Thyroid gland (tissue), 4 donors: Measurements from ENCODE around the gene BCL7C. TPM values are rescaled to one million over a fixed set of nuclear protein-coding genes. Genes with fewer than 3 reads are reported as not detected.

Source experiments
- DNase-seq, 2 donors: peaks; one replicate each; pipeline ENCODE4 v3.0.0-alpha.2; 2019
- H3K27ac ChIP-seq, 3 donors: fragments of 200-600 bp; sonication (generic); 1 replicate in 2 of 3; 2 replicates in 1 of 3; pipeline ENCODE4 v1.5.1; 2016 to 2019; ENCODE audit warnings: mild to moderate bottlenecking in 1 of 3, moderate library complexity in 1 of 3
- H3K27me3 ChIP-seq: fragments of 200-600 bp; sonication (generic); one replicate; pipeline ENCODE4 v1.5.1; 2019
- H3K36me3 ChIP-seq, 2 donors: fragments of 200-600 bp; sonication (generic); one replicate each; pipeline ENCODE4 v1.5.1; 2016 to 2019
- H3K4me1 ChIP-seq, 2 donors: fragments of 200-600 bp; sonication (generic); one replicate each; pipeline ENCODE4 v1.5.1; 2017 to 2019
- H3K4me3 ChIP-seq, 3 donors: fragments of 200-600 bp; sonication (generic); replicated peaks in 1 of 3; 1 replicate in 2 of 3; 2 replicates in 1 of 3; pipeline ENCODE4 v1.5.1; 2016; ENCODE audit warnings: mild to moderate bottlenecking in 1 of 3
- H3K9me3 ChIP-seq: fragments of 200-600 bp; sonication (generic); one replicate; pipeline ENCODE4 v1.5.1; 2017
- POLR2A ChIP-seq, 2 donors: fragments of 450-650 bp; IDR thresholded peaks; one replicate each; pipeline ENCODE4 v1.6.1; 2017; ENCODE audit warnings: antibody characterized with exemption in 2 of 2, mild to moderate bottlenecking in 2 of 2, moderate library complexity in 1 of 2
- WGBS, 2 donors: methylation state at CpG; one replicate each; pipeline ENCODE4 v1.1.5; 2017; 5-methylcytosine and 5-hydroxymethylcytosine counted together
- intact Hi-C: fragments of 100-400 bp; cut with DNase I; formaldehyde crosslinking; loops from one replicate; pipeline ENCODE4 v1.15.1; 2023
- total RNA-seq, 4 donors: library from RNA; depleted of rRNA; stranded (reverse); fragments of >200 nt; gene quantifications; one replicate each; pipeline ENCODE4 v1.2.3, GENCODE V29; 2016
- TF ChIP-seq, protein P1 (sequence below), 6 experiments: fragments of 200-600 bp in 3 of 6; fragments of 450-650 bp in 3 of 6; sonication (generic) in 3 of 6; IDR thresholded peaks; one replicate each; pipeline ENCODE4 v1.5.1; 2016 to 2019; ENCODE audit warnings: antibody characterized with exemption in 6 of 6, mild to moderate bottlenecking in 2 of 6, inconsistent platforms in 1 of 6, moderate library complexity in 1 of 6

BCL7C gene
- total RNA-seq, 4 donors from 2014 or later = 43.6 to 67.6 (median 47.9) TPM

GRCh38 chr16:30884760-30885159, 9.1 kb downstream of the BCL7C start:
- TF ChIP-seq POLR2A (IDR thresholded peaks at IDR 0.05) = no peak
- TF ChIP-seq, protein P1, sequence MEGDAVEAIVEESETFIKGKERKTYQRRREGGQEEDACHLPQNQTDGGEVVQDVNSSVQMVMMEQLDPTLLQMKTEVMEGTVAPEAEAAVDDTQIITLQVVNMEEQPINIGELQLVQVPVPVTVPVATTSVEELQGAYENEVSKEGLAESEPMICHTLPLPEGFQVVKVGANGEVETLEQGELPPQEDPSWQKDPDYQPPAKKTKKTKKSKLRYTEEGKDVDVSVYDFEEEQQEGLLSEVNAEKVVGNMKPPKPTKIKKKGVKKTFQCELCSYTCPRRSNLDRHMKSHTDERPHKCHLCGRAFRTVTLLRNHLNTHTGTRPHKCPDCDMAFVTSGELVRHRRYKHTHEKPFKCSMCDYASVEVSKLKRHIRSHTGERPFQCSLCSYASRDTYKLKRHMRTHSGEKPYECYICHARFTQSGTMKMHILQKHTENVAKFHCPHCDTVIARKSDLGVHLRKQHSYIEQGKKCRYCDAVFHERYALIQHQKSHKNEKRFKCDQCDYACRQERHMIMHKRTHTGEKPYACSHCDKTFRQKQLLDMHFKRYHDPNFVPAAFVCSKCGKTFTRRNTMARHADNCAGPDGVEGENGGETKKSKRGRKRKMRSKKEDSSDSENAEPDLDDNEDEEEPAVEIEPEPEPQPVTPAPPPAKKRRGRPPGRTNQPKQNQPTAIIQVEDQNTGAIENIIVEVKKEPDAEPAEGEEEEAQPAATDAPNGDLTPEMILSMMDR (IDR thresholded peaks at IDR 0.05) = no peak
- no peaks in the 10 kb centered on the region for H3K36me3 ChIP-seq

GRCh38 chr16:30882429-30883310, 11.2 kb downstream of the BCL7C start:
- Histone ChIP-seq H3K9me3 (no peaks in the 10 kb centered on the region), H3K4me1 (peaks cover 0 to 4% of the 10 kb centered on the region in 2 donors), H3K4me3 (no peak overlapping the region), H3K27ac (peak overlapping the region in 1 of 3 donors; percentile 38), H3K27me3 (no peaks in the 10 kb centered on the region), H3K36me3 (peaks cover 0 to 3% of the 10 kb centered on the region in 2 donors)
- WGBS, 2 donors = 80 to 85% methylated on average over 4 of the region's 4 CpGs
- intact Hi-C loops = no loop called here
- TF ChIP-seq, protein P1 (IDR thresholded peaks at IDR 0.05) = no peak
- no peak for TF ChIP-seq POLR2A (IDR thresholded peaks at IDR 0.05)
- no peak for DNase-seq

More at GRCh38 chr16:30884760-30885159, 9.1 kb downstream of the BCL7C start:
- Histone ChIP-seq H3K27ac (no peak overlapping the region), H3K9me3 (no peaks in the 10 kb centered on the region), H3K27me3 (no peaks in the 10 kb centered on the region), H3K4me3 (no peak overlapping the region), H3K4me1 (peaks cover 0 to 10% of the 10 kb centered on the region in 2 donors)
- DNase-seq = no peak
- intact Hi-C loops = no loop called here
- WGBS, 2 donors = 70 to 92% methylated on average over 3 of the region's 3 CpGs

- no peaks in the 10 kb centered on the region for H3K27me3 ChIP-seq
- H3K9me3 ChIP-seq = no peaks in the 10 kb centered on the region
- no peak for DNase-seq
- H3K4me1 ChIP-seq = peaks cover 16 to 24% of the 10 kb centered on the region in 2 donors
- H3K4me3 ChIP-seq = peak overlapping the region in 1 of 3 donors; percentile 81
- TF ChIP-seq, protein P1 (IDR thresholded peaks at IDR 0.05) = no peak
- no peak for TF ChIP-seq POLR2A (IDR thresholded peaks at IDR 0.05)
- intact Hi-C loops = no loop called here
- H3K36me3 ChIP-seq = peaks cover 0 to 3% of the 10 kb centered on the region in 2 donors
- 75 to 86% methylated on average over 5 of the region's 5 CpGs for WGBS, 2 donors
- H3K27ac ChIP-seq = peak overlapping the region in 1 of 3 donors; percentile 63
These were observed 17.0 kb downstream of the BCL7C start for GRCh38 chr16:30876867-30877266.

- H3K27ac ChIP-seq = peak overlapping the region; percentile 32 to 91 (median 63)
- H3K9me3 ChIP-seq = no peaks in the 10 kb centered on the region
- 16 to 17% methylated on average over 12 of the region's 12 CpGs for WGBS, 2 donors
- peaks cover 16 to 20% of the 10 kb centered on the region in 2 donors for H3K4me1 ChIP-seq
- H3K36me3 ChIP-seq = peaks cover 0 to 3% of the 10 kb centered on the region in 2 donors
- TF ChIP-seq, protein P1 (IDR thresholded peaks at IDR 0.05) = no peak
- no peak for TF ChIP-seq POLR2A (IDR thresholded peaks at IDR 0.05)
- peak overlapping the region; percentile 72 to 86 (median 81) for H3K4me3 ChIP-seq
- intact Hi-C loops = no loop called here
- H3K27me3 ChIP-seq = no peaks in the 10 kb centered on the region
- no peak for DNase-seq
These were observed 17.7 kb downstream of the BCL7C start for GRCh38 chr16:30875871-30876801.
